Nucleus accumbens (tissue), 56 donors: ENCODE measurements around the gene MRGPRG.

Experiments used
- DNase-seq, 56 donors: peaks; one replicate each; lab custom pipeline; 2025; lab: John Stamatoyannopoulos, UW

MRGPRG gene

GRCh38 chr11:3213659-3214419 is 4.8 kb downstream of the MRGPRG start:
- no peak for DNase-seq

GRCh38 chr11:3208272-3208671 is 10.3 kb downstream of the MRGPRG start:
- no peak for DNase-seq

- no peak for DNase-seq
Observed at GRCh38 chr11:3207526-3208189, 11.0 kb downstream of the MRGPRG start.

- no peak for DNase-seq
Observed at GRCh38 chr11:3206922-3207204, 11.8 kb downstream of the MRGPRG start.

GRCh38 chr11:3206156-3206921 is 12.3 kb downstream of the MRGPRG start:
- DNase-seq = no peak

GRCh38 chr11:3205261-3206155 is 13.1 kb downstream of the MRGPRG start:
- DNase-seq = no peak

- no peak for DNase-seq
Observed at GRCh38 chr11:3204141-3205015, 14.2 kb downstream of the MRGPRG start.

GRCh38 chr11:3203221-3204043 is 15.2 kb downstream of the MRGPRG start:
- no peak for DNase-seq

GRCh38 chr11:3202759-3203158 is 15.9 kb downstream of the MRGPRG start:
- DNase-seq = no peak

GRCh38 chr11:3202305-3202704 is 16.3 kb downstream of the MRGPRG start:
- DNase-seq = no peak

- no peak for DNase-seq
Observed at GRCh38 chr11:3201677-3202181, 16.9 kb downstream of the MRGPRG start.

- DNase-seq = no peak
Observed at GRCh38 chr11:3201112-3201581, 17.5 kb downstream of the MRGPRG start.

GRCh38 chr11:3200388-3201111 is 18.1 kb downstream of the MRGPRG start:
- no peak for DNase-seq

GRCh38 chr11:3199537-3200295 is 18.9 kb downstream of the MRGPRG start:
- DNase-seq = no peak

- DNase-seq = no peak
Observed at GRCh38 chr11:3198815-3199214, 19.8 kb downstream of the MRGPRG start.

- DNase-seq = no peak
Observed at GRCh38 chr11:3197878-3198528, 20.6 kb downstream of the MRGPRG start.
